ENCODE measurements around the gene AGAP1.

DNA sequence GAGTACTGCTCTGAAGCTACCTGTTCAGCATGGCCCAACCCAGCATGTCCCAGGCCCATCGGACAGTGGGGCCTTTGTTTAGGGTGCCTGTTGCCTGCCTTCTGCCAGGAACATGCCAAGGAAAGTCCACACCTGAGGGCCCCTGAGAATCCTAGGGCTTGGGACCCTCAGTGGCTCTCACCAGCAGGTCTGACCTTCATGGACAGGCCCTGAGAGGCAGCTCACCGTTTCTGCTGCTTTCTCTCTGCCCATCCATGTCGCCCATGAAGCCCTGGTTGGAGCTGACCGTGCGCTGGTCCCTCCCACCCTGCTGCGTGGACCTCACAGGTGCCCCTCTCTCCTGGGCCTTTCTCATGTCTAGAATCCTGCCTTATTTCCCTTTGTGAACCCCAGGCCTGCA lies 550.3 kb downstream of the AGAP1 start:
- TF ChIP-seq, protein P1, sequence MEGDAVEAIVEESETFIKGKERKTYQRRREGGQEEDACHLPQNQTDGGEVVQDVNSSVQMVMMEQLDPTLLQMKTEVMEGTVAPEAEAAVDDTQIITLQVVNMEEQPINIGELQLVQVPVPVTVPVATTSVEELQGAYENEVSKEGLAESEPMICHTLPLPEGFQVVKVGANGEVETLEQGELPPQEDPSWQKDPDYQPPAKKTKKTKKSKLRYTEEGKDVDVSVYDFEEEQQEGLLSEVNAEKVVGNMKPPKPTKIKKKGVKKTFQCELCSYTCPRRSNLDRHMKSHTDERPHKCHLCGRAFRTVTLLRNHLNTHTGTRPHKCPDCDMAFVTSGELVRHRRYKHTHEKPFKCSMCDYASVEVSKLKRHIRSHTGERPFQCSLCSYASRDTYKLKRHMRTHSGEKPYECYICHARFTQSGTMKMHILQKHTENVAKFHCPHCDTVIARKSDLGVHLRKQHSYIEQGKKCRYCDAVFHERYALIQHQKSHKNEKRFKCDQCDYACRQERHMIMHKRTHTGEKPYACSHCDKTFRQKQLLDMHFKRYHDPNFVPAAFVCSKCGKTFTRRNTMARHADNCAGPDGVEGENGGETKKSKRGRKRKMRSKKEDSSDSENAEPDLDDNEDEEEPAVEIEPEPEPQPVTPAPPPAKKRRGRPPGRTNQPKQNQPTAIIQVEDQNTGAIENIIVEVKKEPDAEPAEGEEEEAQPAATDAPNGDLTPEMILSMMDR (IDR thresholded peaks at IDR 0.05; ENCODE audit: insufficient read depth, low read depth, low read length), result no peak
- no peak for TF ChIP-seq EZH2 (IDR thresholded peaks at IDR 0.05; ENCODE audit: insufficient read depth, low read length)
